Fibroblast of pulmonary artery (primary cell): ENCODE measurements around the gene FCN1.

ENCODE experiments used
- DNase-seq: peaks from one replicate; pipeline ENCODE4 v3.0.0-alpha.2; 2010; ENCODE audit warnings: low read depth
- H3K4me3 ChIP-seq: replicated peaks from 2 replicates; pipeline ENCODE4 v1.5.1; 2011; ENCODE audit warnings: low read depth, mild to moderate bottlenecking, control low read depth, low read length, moderate library complexity
- TF ChIP-seq, protein P1 (sequence below): IDR thresholded peaks from 2 replicates; pipeline ENCODE4 v1.5.1; 2011; ENCODE audit warnings: mild to moderate bottlenecking, control low read depth, low read length, inconsistent platforms; ENCODE audit errors: missing control alignments

Gene FCN1

DNA sequence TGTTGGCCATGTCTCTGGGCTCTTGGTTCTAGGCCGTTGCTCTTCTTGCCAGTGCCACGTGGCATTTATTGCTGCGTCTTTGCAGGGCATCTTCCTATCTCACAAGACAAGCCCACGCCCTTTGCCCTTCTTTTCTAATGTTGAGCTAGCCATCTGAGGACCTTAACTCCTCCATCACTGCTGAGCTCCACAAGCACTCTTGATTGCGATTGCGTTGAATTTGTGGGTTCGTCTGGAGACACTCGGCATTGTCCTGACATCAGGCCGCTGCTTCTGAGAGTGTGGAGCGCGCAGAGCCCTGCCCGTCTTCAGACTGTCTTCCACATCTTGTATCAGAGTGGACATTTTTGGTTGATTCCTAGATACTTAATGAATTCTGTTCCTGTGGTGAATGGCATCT lies 14.5 kb upstream of the FCN1 start:
- no peak overlapping the region for H3K4me3 ChIP-seq
- DNase-seq = no peak
- TF ChIP-seq, protein P1, sequence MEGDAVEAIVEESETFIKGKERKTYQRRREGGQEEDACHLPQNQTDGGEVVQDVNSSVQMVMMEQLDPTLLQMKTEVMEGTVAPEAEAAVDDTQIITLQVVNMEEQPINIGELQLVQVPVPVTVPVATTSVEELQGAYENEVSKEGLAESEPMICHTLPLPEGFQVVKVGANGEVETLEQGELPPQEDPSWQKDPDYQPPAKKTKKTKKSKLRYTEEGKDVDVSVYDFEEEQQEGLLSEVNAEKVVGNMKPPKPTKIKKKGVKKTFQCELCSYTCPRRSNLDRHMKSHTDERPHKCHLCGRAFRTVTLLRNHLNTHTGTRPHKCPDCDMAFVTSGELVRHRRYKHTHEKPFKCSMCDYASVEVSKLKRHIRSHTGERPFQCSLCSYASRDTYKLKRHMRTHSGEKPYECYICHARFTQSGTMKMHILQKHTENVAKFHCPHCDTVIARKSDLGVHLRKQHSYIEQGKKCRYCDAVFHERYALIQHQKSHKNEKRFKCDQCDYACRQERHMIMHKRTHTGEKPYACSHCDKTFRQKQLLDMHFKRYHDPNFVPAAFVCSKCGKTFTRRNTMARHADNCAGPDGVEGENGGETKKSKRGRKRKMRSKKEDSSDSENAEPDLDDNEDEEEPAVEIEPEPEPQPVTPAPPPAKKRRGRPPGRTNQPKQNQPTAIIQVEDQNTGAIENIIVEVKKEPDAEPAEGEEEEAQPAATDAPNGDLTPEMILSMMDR = no peak

DNA sequence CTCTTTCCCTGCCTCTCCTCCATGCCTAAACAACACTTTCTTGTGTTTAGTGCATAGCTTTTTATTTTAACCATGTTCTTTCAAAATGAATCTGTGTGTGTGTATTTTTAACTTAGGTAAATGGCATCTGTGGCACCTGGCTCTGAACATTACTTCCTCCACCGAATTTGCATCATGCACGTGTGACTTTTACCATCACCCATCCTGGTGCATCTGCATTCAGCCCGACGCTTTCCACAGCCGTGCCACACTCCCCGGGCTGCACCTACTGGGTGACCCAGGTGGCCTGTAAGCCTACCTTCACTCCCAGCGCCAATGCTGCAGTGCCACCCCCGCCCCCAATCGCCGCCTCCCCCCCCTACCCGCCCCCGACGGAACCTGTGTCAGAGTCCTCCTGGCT lies 12.7 kb upstream of the FCN1 start:
- TF ChIP-seq, protein P1 = no peak
- no peak for DNase-seq
- H3K4me3 ChIP-seq = no peak overlapping the region

DNA sequence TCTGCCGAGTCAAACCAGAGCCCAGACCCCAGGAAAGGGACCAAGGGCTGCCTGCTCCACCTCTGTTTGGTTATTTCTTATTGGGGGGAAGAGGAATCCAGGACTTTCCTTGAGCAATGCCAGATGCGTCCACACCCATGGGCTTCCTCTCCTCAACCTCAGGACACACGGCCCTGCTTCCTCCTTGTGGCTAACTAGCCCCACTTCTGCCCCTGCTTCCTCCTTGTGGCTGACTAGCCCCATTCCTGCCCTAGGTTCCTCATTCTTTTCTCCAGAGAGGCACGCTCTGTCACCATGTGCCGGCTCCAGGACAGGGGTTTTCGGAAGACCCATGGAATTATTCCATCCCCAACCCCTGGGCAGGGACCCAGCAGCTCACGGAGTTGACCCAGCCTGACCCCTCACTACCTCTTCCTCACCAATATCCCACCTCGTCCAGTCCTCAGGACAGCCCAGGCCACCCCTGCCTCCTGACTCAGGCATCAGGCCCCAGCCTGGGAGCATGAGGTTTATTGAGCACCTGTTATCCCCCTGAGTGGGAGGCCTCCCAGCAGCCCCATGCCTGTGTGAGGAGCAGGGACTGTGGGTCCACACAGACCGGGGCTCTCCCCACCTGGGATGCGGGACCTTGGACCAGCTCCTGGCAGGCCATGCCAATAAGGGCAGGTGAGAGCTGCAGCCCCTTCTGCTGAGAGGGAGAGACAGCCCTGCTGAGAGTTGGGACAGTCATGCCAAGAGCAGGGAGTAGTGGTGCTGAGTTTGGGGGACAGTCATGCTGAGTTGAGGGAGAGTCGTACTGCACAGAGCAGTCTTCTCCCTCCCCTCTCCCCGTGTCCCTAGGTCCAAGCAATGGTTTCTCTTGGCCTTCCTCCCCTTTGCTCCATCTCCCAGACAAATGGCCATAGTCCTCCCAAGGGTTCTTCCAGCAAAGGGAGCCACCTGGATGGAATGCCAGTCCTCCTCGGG lies 11.8 kb upstream of the FCN1 start:
- TF ChIP-seq, protein P1 = no peak
- H3K4me3 ChIP-seq = no peak overlapping the region
- DNase-seq = no peak

DNA sequence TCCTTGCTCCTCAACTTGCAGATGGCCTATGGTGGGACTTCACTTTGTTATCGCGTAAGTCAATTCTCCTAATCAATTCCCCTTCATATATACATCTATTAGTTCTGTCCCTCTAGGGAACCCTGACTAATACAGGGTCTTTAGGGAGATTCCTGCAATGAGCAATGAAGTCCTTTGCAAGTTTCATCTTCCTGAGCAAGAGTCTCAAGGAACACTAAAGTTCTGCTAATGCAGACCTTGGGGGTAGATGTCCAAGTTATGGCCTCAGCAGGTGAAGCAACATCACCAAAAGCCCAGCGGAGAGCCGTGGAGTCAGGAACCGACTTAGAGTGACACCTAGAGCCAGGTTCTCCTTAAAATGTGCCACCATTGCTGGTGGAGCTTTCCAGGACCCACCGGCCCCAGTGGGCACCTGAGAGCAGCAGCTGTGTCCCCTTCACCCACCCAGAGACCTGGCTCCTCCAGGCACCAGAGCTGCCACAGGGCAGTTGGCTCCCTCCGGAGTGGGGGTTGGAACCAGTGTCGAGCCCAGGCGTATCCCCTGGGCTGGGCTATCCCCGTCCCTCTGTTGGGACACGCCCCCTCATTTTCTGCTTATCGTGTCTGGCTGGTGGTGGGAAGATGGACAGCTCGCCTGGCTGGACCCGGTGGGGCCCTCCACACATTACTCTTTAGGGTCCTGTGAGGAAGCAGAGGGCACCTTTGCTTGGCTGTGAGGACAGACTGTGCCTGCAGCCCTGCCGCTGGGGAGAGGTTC lies 10.9 kb upstream of the FCN1 start:
- DNase-seq = no peak
- TF ChIP-seq, protein P1 = no peak
- no peak overlapping the region for H3K4me3 ChIP-seq

DNA sequence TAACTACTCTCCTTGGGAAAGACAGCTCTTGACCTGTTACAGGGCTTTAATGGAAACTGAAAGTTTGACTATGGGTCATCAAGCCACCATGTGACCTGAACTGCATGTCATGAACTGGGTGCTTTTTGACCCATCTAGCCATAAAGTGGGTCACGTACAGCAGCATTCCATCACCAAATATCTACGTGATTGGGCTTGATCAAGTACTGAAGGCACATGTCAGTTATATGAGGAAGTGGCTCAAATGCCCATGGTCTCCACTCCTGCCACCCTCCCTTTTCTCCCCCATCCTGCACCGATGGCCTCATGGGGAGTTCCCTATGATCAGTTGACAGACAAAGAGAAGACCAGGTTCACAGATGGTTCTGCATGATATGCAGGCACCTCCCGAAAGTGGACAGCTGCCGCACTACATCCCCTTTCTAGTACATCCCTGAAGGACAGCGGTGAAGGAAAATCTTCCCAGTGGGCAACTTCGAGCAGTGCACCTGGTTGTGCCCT lies 7.3 kb upstream of the FCN1 start:
- H3K4me3 ChIP-seq = no peak overlapping the region
- no peak for DNase-seq
- TF ChIP-seq, protein P1 = no peak

DNA sequence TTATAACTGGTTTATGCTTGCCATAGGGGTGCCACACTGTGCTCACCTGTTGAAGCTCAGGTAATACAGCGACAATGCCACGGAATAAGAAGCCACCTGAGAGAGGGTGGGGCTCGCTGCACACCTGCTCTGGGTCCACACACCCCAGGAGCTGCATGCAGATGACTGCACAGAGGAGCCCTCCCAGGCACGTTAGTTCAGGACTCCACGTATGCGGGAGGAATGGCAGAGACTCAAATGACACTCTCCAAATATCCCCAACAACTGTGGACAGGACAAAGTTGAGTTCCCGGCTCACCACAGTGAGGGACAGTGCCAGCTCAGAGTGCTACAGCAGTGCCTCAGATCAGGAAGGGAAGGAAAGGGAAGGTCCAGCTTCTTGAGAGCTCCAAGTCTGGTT lies 5.8 kb upstream of the FCN1 start:
- no peak overlapping the region for H3K4me3 ChIP-seq
- TF ChIP-seq, protein P1 = no peak
- DNase-seq = no peak
